K562 (cell line): Measurements from ENCODE around the gene TIMP1. TPM values are rescaled to one million over a fixed set of nuclear protein-coding genes. Genes with fewer than 3 reads are reported as not detected.
A peak's percentile ranks its signal among the peaks of the same experiment; 100 is the strongest.

Experiments used
- ATAC-seq: fragments of 200-7000 bp; cut with Tn5 transposase; 3 replicates; pipeline ENCODE4 v1.9.1; 2020; ENCODE audit warnings: moderate library complexity
- BruUV-seq: library from RNA; stranded (reverse); fragments of 400-500 nt; replicated peaks from 2 replicates; lab custom pipeline; 2021; lab: Mats Ljungman, UMichigan
- CTCF ChIA-PET: fragments of 300-600 bp; formaldehyde crosslinking; extraction: SDS; loops from one replicate; lab custom pipeline; 2021; ENCODE audit warnings: low intra/inter-chr PET ratio; lab: Yijun Ruan, JAX
- POLR2A ChIA-PET: fragments of 300-600, 350-650 bp; sonication (Branson Sonifier 250); formaldehyde crosslinking; extraction: SDS; loops from one replicate; lab custom pipeline; 2021; ENCODE audit warnings: antibody characterized with exemption, inconsistent platforms; lab: Yijun Ruan, JAX
- DNase-seq, 4 experiments: peaks; one replicate each; pipeline versions ENCODE4 v3.0.0 to v3.0.0-alpha.2; 2011 to 2018; ENCODE audit warnings: low spot score in 3 of 4, mixed read lengths in 3 of 4; ENCODE audit errors: extremely low read depth in 1 of 4
- FAIRE-seq: peaks from 2 replicates; lab custom pipeline; 2011; peaks lifted over from hg19 to GRCh38; lab: Jason Lieb, UNC
- H2AFZ ChIP-seq: 2 replicates; pipeline ENCODE4 v1.6.0; 2011; ENCODE audit warnings: low read depth, low read length, control low read depth, inconsistent platforms
- H3K27ac ChIP-seq: fragments of 200-600 bp; 3 replicates; pipeline ENCODE4 v1.8.0; 2011; ENCODE audit warnings: low read depth, mild to moderate bottlenecking, control low read depth, inconsistent platforms, low read length, moderate library complexity, mixed read lengths; ENCODE audit errors: extremely low read depth
- H3K27me3 ChIP-seq, 2 experiments: fragments of 300-600 bp in 1 of 2; 2 replicates in 1 of 2; 3 replicates in 1 of 2; pipeline versions ENCODE4 v1.6.0 to v1.8.0; 2011; ENCODE audit warnings: inconsistent platforms in 2 of 2, low read length in 2 of 2, mild to moderate bottlenecking in 1 of 2, mixed read lengths in 1 of 2, moderate library complexity in 1 of 2; ENCODE audit not compliant: control insufficient read depth in 2 of 2, insufficient read depth in 2 of 2
- H3K36me3 ChIP-seq: fragments of 300-600 bp; 3 replicates; pipeline ENCODE4 v1.8.0; 2011; ENCODE audit warnings: mild to moderate bottlenecking, low read length, inconsistent platforms; ENCODE audit not compliant: control insufficient read depth, insufficient read depth
- H3K4me1 ChIP-seq, 2 experiments: fragments of 200-600 bp in 1 of 2; replicated peaks in 1 of 2; 2 replicates in 1 of 2; 3 replicates in 1 of 2; pipeline versions ENCODE4 v1.5.1 to v1.8.0; 2011; ENCODE audit warnings: inconsistent platforms in 2 of 2, low read length in 2 of 2, mild to moderate bottlenecking in 1 of 2, mixed read lengths in 1 of 2, moderate library complexity in 1 of 2; ENCODE audit not compliant: control insufficient read depth in 2 of 2, insufficient read depth in 2 of 2
- H3K4me2 ChIP-seq: 2 replicates; pipeline ENCODE4 v1.6.1; 2011; ENCODE audit warnings: low read length, control low read depth, inconsistent platforms, mixed read lengths; ENCODE audit not compliant: insufficient read depth
- H3K4me3 ChIP-seq: fragments of 200-600 bp; sonication (generic), shearing (Covaris generic); 2 replicates; pipeline ENCODE4 v1.5.1; 2016; ENCODE audit warnings: control low read depth, inconsistent platforms
- H3K79me2 ChIP-seq: fragments of 200-600 bp; 3 replicates; pipeline ENCODE4 v1.8.0; 2011; ENCODE audit warnings: low read length, inconsistent platforms; ENCODE audit not compliant: control insufficient read depth, insufficient read depth
- H3K9ac ChIP-seq, 2 experiments: 2 replicates each; pipeline versions ENCODE4 v1.6.0 to v1.6.1; 2011; ENCODE audit warnings: low read depth in 2 of 2, low read length in 2 of 2, control low read depth in 1 of 2, inconsistent platforms in 1 of 2, mild to moderate bottlenecking in 1 of 2, mixed read lengths in 1 of 2; ENCODE audit not compliant: insufficient read depth in 1 of 2
- H3K9me1 ChIP-seq: one replicate; pipeline ENCODE4 v1.6.0; 2011; ENCODE audit warnings: inconsistent platforms, mild to moderate bottlenecking, low read length, moderate library complexity; ENCODE audit not compliant: control insufficient read depth, insufficient read depth
- H3K9me3 ChIP-seq: replicated peaks from 2 replicates; pipeline ENCODE4 v1.5.1; 2011; ENCODE audit warnings: low read depth, low read length, inconsistent platforms; ENCODE audit not compliant: control insufficient read depth, insufficient read depth
- H4K20me1 ChIP-seq: replicated peaks from 2 replicates; pipeline ENCODE4 v1.6.1; 2011; ENCODE audit warnings: low read length, inconsistent platforms, mixed read lengths; ENCODE audit not compliant: control insufficient read depth, insufficient read depth
- ASH1L ChIP-seq: fragments of 450-650 bp; IDR thresholded peaks from 2 replicates; pipeline ENCODE4 v1.6.1; 2018; ENCODE audit warnings: borderline replicate concordance, mild to moderate bottlenecking, low read depth; ENCODE audit not compliant: partially characterized antibody
- BRF2 ChIP-seq: IDR thresholded peaks from 3 replicates; pipeline ENCODE4 v1.6.1; 2011; ENCODE audit warnings: borderline replicate concordance, mild to moderate bottlenecking; ENCODE audit not compliant: insufficient read length, insufficient read depth
- CBFA2T3 ChIP-seq: fragments of 450-650 bp; IDR thresholded peaks from 2 replicates; pipeline ENCODE4 v1.6.1; 2017
- CREM ChIP-seq: IDR thresholded peaks from 2 replicates; pipeline ENCODE4 v1.6.1; 2014; ENCODE audit warnings: antibody characterized with exemption, low read depth
- EZH2 ChIP-seq: IDR thresholded peaks from 2 replicates; pipeline ENCODE4 v1.6.1; 2012; ENCODE audit warnings: low read depth, mild to moderate bottlenecking, inconsistent platforms, low read length, borderline replicate concordance
- IRF2 ChIP-seq: sonication (generic); formaldehyde crosslinking; IDR thresholded peaks from 2 replicates; pipeline ENCODE4 v1.8.1; 2022; ENCODE audit warnings: mild to moderate bottlenecking, missing genetic modification reagents
- LARP7 ChIP-seq: fragments of 450-650 bp; IDR thresholded peaks from 2 replicates; pipeline ENCODE4 v1.6.1; 2016
- MAFF ChIP-seq: IDR thresholded peaks from 2 replicates; pipeline ENCODE4 v1.6.1; 2012; ENCODE audit warnings: low read length, improper control_type of control experiment
- NFE2 ChIP-seq: IDR thresholded peaks from 2 replicates; pipeline ENCODE4 v1.6.1; 2014; ENCODE audit warnings: antibody characterized with exemption, low read depth
- PCBP2 ChIP-seq: fragments of 200-400 bp; formaldehyde crosslinking; IDR thresholded peaks from 2 replicates; pipeline ENCODE4 v1.6.1; 2018; ENCODE audit warnings: low read length, low read depth, mild to moderate bottlenecking, moderate library complexity; ENCODE audit not compliant: poor library complexity, severe bottlenecking
- PHB ChIP-seq: fragments of 250-450 bp; sonication (Bioruptor Pico); IDR thresholded peaks from 2 replicates; pipeline ENCODE4 v1.5.0; 2021
- ZNF408 ChIP-seq: fragments of 250-450 bp; sonication (Bioruptor Pico); IDR thresholded peaks from 2 replicates; pipeline ENCODE4 v1.4.0; 2020; ENCODE audit warnings: low read depth, mild to moderate bottlenecking, moderate library complexity
- WGBS: fragments of 100-300 bp; shearing (Covaris generic); methylation state at CpG from one replicate; pipeline ENCODE4 v1.1.6; 2016; ENCODE audit warnings: low coverage, mixed read lengths; ENCODE audit not compliant: insufficient coverage; ENCODE audit errors: missing lambda C conversion rate; 5-methylcytosine and 5-hydroxymethylcytosine counted together
- in situ Hi-C: fragments of 300-500 bp; cut with MboI; formaldehyde crosslinking; loops from 4 replicates; pipeline ENCODE4 v1.15.0; 2018; ENCODE audit warnings: inconsistent platforms, mixed read lengths
- intact Hi-C: fragments of 100-400 bp; cut with micrococcal nuclease; formaldehyde crosslinking; loops from 2 replicates; pipeline ENCODE4 v1.14.2; 2022
- polyA plus RNA-seq, 8 experiments: library from polyadenylated mRNA; depleted of rRNA in 4 of 8; stranded (reverse) in 5 of 8; unstranded in 3 of 8; fragments of >200 nt; fragmentation: Nextera tagmentation in 2 of 8; fragmentation: Illumina TruSeq in 1 of 8; extraction: Ambion mirVana in 2 of 8; extraction: Trizol in 1 of 8; gene quantifications; 2 replicates each; pipeline versions ENCODE4 v1.2.1 to v1.2.3, GENCODE V29; 2011 to 2014; ENCODE audit warnings: inconsistent platforms in 1 of 8, missing spikeins in 1 of 8
- total RNA-seq, 7 experiments: library from RNA; depleted of rRNA in 6 of 7; stranded (reverse); fragments of >200 nt in 6 of 7; fragmentation: Illumina TruSeq in 2 of 7; extraction: Trizol in 2 of 7; gene quantifications; 2 replicates each; pipeline versions ENCODE4 v1.2.1 to v1.2.3, GENCODE V29; 2011 to 2021; ENCODE audit warnings: low replicate concordance in 1 of 7

TIMP1 gene
- total and polyA plus RNA-seq, 9 of the 15 experiments (the other 6 are each of a cell fraction or from before 2014, with no cell fraction given), result 115 to 699 (median 273) TPM

GRCh38 chrX:47612418-47612817 lies 30.2 kb downstream of the TIMP1 start (continued):
- TF ChIP-seq NFE2, result no peak

- Histone ChIP-seq H4K20me1 (no peaks in the 10 kb centered on the region), H3K79me2 (no peaks in the 10 kb centered on the region), H3K36me3 (no peaks in the 10 kb centered on the region), H3K9ac (no peak overlapping the region), H3K4me2 (no peak overlapping the region), H2AFZ (no peak overlapping the region), H3K9me3 (0 out of 2 replicates have a peak, but pooled peaks cover 2% of the 10 kb centered on the region), H3K27me3 (peaks cover 0 to 14% of the 10 kb centered on the region in 2 experiments; a peak in 3 of 5 replicates), H3K27ac (no peak overlapping the region), H3K9me1 (no peaks in the 10 kb centered on the region), H3K4me1 (peaks cover 7% of the 10 kb centered on the region in 2 experiments; a peak in 4 of 5 replicates), H3K4me3 (no peak overlapping the region)
- 20% methylated on average over 1 of the region's 8 CpGs for WGBS
- ChIA-PET POLR2A (no interaction called here), CTCF (no interaction called here)
- DNase-seq (peak in 1 of 4 experiments; percentile 24), FAIRE-seq (peak; percentile 15), ATAC-seq (no peak)
- intact Hi-C loops (no loop called here), in situ Hi-C loops (no loop called here)
- BruUV-seq, result no TSS peak
- TF ChIP-seq IRF2 (CRISPR knock-in tag) (no peak), BRF2 (no peak), CBFA2T3 (peak; percentile 77), EZH2 (no peak), MAFF (no peak), CREM (0 out of 2 replicates have a peak, but pooled peaks have one; percentile 7), PCBP2 (no peak), LARP7 (no peak), ASH1L (no peak), ZNF408 (CRISPR knock-in tag) (no peak), PHB (CRISPR knock-in tag) (no peak)
Observed at GRCh38 chrX:47613082-47613481, 30.8 kb downstream of the TIMP1 start.
